Upper lobe of left lung (tissue), 4 donors: ENCODE measurements around the gene OR51V1.

ENCODE experiments used
- POLR2A ChIP-seq, 4 donors: fragments of 450-650 bp; IDR thresholded peaks; one replicate each; pipeline ENCODE4 v1.5.1; 2016 to 2017; ENCODE audit warnings: antibody characterized with exemption in 4 of 4, mild to moderate bottlenecking in 2 of 4
- TF ChIP-seq, protein P1 (sequence below), 6 experiments: fragments of 450-650 bp in 4 of 6; fragments of 200-600 bp in 2 of 6; sonication (generic) in 2 of 6; IDR thresholded peaks; one replicate each; pipeline ENCODE4 v1.5.1; 2016 to 2019; ENCODE audit warnings: antibody characterized with exemption in 6 of 6

DNA sequence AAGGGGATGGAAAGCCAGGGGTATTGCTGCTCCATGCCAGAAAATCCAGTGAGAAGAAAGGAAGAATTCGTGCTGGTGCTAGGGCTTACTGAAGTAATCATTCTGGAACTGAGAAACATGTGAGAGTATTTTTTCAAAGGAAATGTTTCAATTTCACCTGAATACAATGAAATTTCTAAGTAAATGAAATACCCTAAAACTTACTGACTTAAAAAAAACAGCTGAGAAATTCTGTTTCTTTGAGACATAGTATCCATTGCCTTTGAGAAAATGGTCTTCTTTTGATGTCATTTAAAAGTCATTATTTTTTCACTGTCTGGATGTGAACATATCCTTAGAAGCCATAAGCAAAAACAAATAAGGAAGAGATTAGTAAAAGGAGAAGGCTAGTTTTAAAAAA lies at the start of gene OR51V1:
- TF ChIP-seq, protein P1, sequence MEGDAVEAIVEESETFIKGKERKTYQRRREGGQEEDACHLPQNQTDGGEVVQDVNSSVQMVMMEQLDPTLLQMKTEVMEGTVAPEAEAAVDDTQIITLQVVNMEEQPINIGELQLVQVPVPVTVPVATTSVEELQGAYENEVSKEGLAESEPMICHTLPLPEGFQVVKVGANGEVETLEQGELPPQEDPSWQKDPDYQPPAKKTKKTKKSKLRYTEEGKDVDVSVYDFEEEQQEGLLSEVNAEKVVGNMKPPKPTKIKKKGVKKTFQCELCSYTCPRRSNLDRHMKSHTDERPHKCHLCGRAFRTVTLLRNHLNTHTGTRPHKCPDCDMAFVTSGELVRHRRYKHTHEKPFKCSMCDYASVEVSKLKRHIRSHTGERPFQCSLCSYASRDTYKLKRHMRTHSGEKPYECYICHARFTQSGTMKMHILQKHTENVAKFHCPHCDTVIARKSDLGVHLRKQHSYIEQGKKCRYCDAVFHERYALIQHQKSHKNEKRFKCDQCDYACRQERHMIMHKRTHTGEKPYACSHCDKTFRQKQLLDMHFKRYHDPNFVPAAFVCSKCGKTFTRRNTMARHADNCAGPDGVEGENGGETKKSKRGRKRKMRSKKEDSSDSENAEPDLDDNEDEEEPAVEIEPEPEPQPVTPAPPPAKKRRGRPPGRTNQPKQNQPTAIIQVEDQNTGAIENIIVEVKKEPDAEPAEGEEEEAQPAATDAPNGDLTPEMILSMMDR (IDR thresholded peaks at IDR 0.05): no peak
- TF ChIP-seq POLR2A (IDR thresholded peaks at IDR 0.05): no peak
